NCI-H146 treated with DMSO at 0.1 percent for 48 hours (cell line): ENCODE results near the gene CAPN10.
"Not testable (repeated sequence)": the region's sequence is repeated elsewhere in the genome, so short reads cannot be mapped to it uniquely, and the experiment has no call there.

ENCODE experiments used
- DNase-seq: peaks from one replicate; lab custom pipeline; 2025; ENCODE audit not compliant: unreplicated experiment; lab: John Stamatoyannopoulos, UW

CAPN10 gene

DNA sequence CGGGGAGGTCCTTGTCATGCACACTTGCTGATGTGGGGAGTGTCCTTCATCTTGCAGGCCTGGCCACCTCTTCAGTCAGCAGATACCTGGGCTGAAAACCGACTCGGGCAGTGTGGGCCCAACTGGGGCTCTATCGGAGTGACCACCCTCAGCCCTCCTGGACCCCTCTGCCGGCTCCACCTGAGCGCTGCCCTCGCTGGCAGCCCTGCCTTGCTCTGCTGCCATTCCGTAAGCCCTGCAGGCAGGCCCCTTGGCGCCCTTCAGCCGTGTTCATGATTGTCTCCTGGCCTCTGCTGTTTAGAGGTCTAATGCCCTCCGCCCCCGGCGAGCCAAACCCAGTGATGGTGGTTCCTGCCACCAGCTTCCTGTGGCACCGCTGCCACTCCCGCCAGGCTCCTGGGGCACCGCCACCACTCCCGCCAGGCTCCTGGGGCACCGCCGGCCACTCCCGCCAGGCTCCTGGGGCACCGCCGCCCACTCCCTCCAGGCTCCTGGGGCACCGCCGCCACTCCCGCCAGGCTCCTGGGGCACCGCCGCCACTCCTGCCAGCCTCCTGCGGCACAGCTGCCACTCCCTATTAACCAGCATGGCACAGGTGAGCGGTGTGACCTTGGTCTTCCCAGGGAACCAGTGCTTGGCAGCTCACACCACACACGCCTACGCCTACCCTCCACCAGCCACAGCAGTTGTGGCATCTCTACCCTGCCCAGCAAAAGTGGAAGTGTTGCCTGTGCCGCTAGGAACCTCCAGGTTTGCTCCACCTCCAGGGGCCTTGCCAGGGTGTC is 15.9 kb downstream of the CAPN10 start:
- DNase-seq = no peak

DNA sequence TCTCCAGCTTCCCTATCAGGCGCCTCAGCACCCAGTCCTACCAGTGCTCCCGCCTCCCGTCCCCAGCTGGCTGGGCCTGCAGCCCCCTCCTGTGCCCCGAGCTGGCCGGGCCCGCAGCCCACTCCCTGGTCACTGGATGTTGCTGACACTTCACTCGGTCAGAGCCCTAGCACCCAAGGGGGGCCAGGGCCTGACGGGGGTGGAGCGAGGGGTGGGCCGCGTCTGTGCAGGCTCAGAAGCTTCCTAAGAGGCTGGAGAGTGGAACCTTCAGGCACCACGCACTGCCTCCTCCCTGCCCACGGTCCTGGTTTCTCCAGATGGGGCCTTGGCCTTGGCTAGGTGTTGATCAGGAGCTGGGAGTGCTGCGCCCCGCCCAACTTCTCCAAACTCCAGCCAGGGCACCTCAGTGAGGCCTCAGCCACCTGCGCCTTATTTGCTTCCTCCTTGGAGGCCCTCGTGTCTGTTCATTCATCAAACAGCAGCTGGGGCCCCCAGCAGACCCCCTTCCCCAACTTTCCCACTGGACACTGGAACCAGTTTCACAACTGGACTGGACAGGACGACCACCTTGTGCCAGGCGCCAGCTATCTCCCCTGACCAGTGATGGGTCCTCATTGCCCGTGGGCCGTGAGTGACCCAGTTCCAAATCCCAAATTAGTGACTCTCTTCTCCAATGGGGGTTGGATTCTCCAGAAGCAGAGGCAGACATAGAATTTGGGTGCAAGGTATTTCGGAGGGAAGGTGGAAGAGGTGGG is 16.7 kb downstream of the CAPN10 start:
- no peak for DNase-seq

DNA sequence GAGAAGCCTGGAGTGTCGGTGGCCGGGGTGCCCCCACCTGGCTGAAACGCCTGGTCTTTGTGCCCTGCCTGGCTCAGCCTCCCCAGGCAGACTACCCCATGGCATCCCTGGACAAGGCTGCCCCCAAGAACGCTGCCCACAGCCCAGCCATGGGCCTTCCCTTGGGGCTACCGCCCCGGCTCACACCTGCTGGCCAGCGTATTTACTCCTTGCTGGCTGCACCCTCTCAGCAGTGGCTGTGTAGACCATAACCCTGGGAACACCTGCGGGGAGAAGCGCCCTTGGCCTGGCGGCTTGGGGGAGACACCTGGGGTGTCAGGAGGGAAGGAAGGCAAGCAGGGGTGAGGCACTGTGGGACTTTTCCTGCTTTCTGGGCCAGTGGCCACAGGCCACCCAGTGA is 17.3 kb downstream of the CAPN10 start:
- no peak for DNase-seq

DNA sequence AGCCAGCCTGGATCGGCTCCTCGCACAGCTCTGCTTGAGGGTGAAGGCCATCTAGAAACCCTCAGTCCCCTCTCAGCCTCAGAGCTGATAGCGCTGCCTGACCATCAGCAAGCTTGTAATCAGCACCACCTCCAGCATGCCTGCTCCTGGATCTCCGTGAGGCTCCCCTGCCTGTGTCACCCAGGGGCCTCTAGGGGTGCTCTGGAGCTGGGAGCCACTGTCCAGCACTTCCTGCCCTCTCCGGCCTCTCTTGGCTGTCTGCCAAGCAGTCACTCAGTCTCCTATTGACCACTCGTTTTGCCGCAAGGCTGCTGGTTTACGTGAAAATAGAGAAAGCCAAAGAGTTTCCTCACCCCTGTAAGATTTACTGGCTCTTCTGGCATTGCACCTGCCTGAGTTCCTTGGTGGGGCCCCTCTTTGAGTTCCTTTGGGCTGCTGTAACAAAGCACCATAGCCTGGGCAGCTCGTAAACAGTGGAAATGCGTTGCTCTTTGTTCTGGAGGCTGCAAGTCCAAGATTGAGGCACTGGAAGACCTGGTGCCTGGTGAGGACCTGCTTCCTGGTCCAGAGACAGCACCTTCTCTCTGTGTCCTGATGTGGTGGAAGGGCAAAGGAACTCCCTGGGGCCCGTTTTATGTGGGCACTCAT is 17.9 kb downstream of the CAPN10 start:
- DNase-seq = peak; percentile 79

DNA sequence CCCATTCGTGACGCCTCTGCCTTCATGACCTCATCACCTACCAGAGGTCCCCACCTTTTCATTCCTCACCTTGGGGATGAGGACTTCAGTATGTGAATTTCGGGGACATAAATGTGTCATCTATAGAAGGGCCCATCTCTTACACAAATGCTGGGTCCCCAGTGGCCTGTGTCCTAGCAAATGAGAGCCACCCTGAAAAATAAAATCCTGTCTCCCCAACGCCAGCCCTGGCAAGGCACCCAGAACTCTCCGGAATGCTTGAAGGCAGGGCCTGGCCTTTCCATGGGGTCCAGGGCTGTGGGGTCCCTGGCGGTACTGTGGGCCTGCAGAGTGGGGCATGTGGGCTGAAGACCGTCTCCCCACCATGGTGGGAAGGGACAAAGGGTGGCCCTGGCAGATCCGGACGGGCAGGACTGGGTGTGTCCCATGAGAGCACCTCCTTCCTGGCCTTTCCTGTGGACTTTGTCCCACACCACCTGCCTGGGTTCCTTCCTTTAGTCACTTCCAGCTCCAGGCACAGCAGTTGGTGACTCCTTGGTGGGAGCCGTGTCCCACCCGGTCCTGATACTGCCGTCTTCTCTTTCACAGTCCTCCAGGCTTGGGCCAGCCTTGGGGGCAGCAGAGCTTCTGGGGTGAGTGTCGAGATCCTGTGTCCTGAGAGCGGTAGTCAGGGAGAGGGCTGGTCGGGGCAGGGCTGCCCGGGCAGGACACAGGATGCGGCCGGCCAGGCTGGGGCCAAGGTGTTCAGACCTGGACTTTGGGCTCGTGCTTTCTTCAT is 18.6 kb downstream of the CAPN10 start:
- DNase-seq = no peak

DNA sequence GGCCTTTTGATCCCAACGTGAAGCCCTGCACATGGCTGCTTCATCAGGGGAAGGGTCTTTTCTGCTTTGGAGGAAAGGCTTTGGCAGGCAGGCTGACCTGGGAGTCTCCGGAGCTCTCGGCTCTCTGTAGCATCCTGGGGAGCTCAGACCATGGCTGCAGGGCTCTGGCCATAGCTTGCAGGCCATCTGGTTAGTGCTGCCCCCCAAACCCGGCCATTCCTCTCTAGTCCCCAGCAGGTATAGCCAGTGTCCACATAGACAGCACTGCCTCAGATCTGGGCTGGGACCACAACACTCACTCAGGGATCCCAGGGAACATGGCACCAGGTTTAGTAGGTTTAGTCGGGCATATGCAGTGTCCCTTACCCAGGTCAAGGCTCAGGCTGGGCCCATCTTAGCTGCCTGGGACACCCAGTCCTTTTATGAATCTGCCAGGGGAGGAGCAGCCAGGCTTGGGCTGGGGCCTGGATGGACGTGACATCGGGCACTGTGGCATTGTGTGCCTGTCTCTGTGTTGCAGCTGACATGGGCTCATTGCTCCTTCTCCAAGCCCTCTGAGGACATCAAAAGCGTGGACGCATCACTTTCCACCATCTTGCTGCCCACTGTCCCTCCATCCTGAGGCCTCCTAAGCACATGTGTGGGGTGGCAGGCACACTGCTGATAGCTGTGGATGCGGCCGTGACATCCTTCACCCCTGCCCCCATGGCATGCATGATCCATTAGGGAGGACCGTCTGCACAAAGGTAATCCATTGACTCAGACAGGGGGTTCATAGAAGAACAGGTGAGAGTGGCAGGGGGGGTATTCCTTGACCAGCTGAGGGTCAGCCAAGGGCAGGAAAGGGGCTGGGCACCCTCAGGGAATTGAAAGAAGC is 19.6 kb downstream of the CAPN10 start:
- no peak for DNase-seq

DNA sequence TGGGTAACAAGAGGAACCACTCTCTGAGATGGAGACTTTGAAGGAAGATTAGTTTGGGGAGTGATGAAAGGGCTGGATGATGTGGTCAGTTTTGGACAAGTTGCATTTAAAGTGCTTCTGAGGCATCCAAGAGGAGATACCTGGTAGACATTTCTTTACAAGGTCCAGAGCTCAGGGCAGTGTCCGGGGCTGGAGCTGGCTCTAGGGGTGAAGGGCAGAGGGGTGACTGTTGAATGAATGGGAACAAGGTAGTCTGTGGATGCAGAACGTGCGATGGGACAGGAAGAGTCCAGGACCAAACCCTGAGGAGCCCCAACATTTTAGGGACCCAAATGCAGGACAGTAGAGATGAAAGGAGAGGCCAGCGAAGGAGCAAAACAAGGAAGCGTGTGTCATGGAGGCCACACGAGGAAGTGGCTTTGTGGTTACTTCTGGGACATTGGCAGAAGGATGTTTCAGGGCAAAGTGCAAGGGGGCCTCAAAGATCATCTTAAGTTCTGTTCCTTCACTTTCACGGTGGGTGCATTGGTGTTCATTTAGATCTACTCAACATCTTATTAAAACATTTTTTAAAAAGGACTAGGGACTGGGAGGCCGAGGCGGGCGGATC is 25.2 kb downstream of the CAPN10 start:
- no peak for DNase-seq

DNA sequence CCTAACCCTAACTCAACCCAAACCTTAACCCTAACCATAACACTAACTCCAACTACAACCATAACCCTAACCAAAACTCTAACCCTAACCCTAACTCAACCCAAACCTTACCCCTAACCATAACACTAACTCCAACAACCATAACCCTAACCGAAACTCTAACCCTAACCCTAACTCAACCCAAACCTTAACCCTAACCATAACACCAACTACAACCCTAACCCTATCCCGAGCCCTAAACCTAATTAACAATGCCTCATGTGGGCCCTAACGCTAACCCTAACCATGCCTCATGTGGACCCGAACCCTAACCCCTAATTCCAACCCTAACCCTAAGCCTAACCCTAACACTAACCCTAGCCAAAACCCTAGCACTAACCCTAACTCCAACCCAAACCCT is 27.2 kb downstream of the CAPN10 start:
- DNase-seq = no peak

DNA sequence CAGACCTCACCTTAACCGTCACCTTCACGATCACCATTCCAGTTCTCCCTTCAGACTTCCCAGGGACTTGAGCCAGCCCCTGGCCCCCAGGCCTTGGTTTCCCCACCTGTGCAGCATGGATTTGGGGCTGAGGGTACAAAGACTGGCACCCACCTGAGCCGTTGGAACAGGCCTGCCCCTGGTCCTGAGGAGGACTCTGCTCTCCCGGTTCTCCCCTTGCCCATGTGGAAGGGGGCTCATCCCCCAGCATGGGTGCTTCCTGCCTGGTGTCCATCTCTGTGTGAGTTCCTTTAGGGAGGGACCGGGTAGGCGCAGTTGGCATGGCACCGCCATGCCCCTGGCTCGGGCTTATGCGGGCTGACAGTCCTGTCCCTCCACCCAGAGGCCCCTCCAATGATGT is 27.9 kb downstream of the CAPN10 start:
- DNase-seq = no peak

DNA sequence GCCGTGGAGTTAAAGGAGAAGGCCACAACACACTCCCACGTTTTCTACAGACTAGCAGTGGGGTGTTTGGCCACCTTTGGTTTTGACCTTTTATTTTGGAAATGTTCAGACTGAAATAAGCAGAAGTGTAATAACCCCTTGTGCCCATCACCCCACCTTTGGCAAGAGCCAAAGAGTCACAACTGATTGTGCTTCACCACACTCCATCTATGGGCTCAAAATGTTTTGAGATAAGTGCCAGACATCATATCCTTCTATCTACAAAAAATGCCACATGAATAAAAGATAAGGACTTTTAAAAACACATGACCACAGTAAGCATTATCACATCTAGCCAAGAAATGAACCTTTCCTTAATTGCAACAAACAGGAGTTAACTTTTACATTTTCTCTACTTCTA is 28.9 kb downstream of the CAPN10 start:
- DNase-seq = no peak

DNA sequence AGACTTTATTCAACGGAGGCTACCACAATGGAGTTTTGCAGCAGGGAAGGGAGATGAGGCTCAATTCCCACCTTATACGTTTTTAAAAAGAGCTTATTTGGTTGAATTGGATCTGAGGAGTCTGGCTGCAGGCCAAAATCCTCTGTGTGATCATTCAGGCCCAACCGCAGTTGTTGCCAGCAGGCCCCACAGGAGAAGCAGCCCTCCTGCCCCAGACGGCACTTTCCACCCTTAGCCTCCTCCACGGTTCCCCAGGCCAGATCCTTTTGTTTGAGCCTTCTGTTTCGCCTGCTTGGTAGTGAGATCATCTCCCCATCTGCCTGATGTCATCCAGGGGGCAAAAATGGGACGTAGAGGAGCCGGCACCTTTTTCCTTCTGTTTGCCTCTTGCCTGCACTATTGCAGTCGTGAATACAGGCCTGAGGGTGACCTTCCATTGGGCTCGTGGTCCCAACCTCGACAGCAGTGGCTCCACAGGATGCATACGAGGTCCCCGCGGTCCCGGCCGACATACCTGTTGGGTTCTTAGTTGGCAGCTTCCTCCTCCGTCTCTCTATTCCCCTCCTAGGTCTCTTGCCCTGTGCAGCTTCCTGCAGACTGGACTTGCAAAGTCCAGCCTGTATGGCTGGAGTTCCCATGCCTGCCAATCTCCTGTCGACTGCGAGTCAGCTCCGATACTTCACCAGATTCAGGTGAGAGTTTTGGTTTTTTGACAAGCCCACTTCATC is 29.4 kb downstream of the CAPN10 start:
- no peak for DNase-seq

DNA sequence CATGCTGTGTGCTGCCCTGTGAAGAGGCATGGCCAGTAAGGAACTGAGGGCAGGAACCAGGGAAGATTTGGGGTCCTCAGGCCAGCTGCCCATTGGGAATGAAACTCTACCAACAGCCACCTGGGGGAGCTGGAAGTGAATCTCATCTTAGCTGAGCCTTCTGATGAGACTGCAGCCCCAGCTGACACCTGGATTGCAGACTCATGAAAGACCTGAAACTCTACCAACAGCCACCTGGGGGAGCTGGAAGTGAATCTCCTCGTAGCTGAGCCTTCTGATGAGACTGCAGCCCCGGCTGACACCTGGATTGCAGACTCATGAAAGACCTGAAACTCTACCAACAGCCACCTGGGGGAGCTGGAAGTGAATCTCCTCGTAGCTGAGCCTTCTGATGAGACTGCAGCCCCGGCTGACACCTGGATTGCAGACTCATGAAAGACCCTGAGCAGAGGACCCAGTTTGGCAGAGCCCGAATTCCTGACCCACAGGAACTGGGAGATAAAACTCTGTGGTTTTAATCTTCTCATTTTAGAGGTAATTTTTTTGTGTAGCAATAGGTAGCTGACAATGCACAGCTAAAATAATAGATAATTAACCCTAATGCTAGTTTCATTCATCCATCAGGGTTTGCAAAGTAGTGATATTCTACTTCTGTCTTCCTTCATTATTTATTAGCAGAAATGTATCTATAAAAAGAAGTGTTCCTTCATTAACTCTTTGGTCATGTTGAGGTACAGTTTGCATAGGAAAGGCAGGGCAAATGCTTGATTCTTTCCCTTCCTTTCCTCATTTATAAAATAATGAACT is 30.5 kb downstream of the CAPN10 start:
- not testable (repeated sequence) for DNase-seq

DNA sequence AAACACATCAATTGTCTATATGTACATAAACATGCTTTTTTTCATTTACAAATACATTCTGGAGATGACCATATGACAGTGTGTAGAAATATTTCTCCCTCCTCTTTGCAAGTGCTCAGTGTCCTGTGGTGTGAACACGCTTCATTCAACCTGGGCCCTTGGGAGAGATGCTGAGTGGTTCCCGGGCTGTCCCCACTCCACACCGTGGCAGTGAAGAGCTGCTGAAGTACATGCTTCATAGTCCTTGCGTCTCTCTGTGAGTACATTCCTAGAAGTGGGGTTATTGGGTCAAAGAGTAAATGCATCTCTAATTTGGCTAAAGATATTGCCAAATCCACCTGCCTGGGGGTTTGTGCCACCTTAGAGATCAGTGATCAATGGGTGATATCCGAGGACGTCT is 32.2 kb downstream of the CAPN10 start:
- no peak for DNase-seq

DNA sequence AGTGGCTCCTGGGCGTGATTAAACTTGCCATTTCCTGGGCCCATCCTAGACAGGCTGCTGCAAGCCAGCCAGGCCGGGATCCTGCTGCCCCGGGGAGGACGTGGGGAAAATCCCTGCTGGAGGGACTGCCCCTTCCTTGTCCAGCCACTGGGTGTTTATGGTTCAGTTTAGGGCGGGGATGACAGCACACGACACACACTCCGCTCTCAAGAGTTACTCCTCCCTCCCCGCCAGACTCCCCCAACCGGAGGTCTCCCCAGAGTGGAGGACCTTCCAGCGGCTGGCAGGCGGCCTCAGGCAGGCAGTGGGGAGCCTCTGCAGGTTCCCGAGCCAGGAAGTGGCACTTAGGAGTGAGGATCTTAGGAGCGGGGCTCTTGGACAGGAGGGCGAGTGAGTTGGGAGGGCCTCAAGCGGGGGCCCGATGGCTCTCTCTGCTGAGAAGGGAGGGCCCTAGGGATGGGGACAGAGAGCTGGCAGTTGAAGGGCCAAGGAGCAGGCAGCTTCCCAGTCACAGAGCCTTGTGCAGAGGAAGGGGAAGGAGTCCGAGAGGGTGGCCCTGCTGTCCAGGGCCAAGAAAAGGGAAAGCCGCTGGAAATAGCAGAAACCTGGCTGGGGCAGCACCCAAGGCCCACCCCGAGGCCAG is 33.1 kb downstream of the CAPN10 start:
- DNase-seq = no peak

DNA sequence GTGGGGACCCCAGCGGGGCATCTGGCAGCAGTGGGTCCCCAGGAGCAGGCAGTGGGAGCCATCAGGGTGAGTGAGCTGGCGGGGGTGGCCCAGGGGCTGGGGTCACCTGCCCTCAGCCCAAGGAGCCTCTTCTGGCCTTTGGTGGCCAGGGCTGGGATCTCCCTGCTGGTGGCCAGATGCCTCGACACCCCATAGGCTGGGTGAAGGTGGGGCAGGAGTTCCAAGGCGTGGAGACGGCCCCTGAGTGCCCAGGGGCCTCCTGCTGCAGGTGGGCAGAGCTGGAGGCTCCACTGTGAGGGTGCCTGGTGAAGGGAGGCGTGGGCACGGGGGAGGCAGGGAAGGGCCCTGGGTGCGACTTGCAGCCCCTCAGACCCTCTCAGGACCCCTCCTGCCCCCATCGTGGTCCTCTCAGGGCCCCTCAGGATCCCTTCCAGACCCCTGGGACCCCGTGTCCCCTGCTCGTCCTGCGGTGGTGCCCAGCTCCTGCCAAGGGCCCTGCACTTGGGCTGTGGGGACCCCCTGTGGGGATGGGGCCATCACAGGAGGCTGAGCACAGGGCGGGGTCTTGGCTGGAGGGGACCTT is 33.7 kb downstream of the CAPN10 start:
- no peak for DNase-seq

DNA sequence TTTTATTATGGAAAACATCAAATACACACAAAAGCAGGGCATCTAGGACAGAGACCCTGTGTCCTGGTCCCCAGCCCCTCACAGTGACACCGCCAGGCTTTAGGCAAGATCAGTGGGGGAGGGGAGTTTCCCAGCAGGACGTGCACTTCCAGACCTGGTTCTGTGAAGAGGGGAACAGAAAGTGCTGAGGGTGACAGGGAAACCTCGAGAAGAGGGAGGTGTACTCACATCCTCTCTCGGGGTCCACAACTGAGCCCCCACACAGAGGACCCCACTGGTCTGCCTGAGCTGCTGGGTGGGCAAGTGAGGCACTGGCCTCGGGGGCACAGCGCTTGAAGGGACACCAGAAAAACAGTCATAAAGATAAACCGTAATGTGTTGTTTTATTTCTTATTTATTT is 34.3 kb downstream of the CAPN10 start:
- no peak for DNase-seq

DNA sequence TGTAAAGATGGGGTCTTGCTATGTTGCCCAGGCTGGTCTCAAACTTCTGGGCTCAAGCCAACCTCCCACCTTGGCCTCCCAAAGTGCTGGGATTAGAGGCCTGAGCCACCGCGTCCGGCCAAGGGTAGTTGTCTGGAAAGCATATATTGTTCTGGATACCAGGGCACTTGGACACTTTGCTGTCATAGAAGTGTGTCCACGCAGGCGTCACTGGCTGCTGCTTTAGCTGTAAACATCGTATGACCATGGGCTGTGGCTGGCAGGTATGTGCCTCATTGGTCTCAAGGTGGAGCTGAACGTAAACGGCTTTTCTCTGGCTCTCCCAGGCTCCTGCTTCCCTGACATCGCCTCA is 35.5 kb downstream of the CAPN10 start:
- DNase-seq = no peak
